OCI-LY7 (cell line): ENCODE measurements around the gene IMPACT.

Source experiments
- CTCF ChIP-seq: fragments of 200-600 bp; sonication (generic); conservative IDR thresholded peaks from 2 replicates; pipeline ENCODE4 v1.5.1; 2014; ENCODE audit warnings: mild to moderate bottlenecking, antibody characterized with exemption, low read length, moderate library complexity, mixed read lengths
- EZH2phosphoT487 ChIP-seq: fragments of 200-600 bp; sonication (generic); IDR thresholded peaks from 2 replicates; pipeline ENCODE4 v1.6.1; 2018; ENCODE audit warnings: low read depth, borderline replicate concordance, mild to moderate bottlenecking, mixed run types, antibody characterized with exemption, low read length, moderate library complexity, mixed read lengths

DNA sequence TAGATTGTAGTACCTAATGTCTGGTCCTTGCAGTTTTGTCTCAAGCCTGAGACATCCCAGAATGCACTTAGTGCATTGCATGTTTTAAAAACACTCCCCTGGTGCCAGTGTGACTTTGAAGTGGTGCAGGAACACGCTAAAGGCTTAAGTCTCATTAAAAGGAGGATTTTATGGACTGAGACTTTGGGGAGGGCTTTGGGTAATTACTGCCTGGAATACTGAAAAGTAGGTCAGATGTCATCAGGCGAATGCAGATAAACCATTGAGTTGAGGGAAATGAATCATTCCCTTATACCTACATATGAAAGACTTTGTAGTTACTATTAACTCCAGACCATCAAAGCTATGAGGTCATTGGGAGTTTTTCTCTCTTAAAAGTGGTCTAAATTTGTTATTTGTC, 25.9 kb upstream of the IMPACT start:
- TF ChIP-seq CTCF (no peak), EZH2phosphoT487 (no peak)
